GM18511 (cell line): ENCODE results near the gene DGKD.
"Not testable (repeated sequence)": the region's sequence is repeated elsewhere in the genome, so short reads cannot be mapped to it uniquely, and the experiment has no call there.

Experiments
- ATAC-seq: cut with Tn5 transposase; IDR thresholded peaks from one replicate; pipeline ENCODE4 v1.9.1; 2021; ENCODE audit warnings: mild to moderate bottlenecking, moderate library complexity; ENCODE audit not compliant: unreplicated experiment

Gene DGKD

DNA sequence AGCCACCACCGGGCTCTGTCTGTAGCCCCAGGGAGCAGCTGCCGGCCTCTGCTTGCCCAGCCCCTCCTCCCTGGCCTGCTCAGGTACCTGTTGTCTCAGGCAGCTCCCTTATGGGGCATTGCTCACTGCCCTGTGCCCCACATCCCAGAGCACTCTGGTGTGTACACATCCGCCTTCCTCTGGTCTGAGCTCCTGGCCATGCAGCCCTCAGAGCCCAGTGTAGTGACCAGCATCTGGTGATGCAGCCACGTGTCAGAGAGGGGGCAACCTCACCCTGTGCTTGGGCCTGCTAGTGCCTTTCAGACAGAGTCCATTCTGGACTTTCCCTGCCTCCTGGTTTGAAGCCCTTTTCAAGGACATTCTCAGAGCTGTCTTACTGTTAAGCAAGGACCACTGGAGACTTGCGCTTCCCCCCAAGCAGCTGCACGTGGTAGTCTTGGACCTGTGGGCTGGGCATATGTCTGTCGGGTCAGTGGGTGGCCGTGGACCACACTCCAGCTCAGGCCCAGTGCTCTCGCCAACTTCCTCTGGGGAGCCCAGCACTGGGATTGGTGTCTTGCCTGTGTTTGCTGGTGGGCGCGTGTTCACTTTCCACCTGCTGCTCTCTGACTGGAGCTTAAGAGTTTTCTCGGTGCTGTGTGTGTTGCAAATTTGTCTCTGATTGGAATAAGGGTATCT lies 30.7 kb downstream of the DGKD start:
- ATAC-seq: peak; percentile 15

- ATAC-seq: peak; percentile 80
Observed at GRCh38 chr2:233385489-233386044, 31.3 kb downstream of the DGKD start.

DNA sequence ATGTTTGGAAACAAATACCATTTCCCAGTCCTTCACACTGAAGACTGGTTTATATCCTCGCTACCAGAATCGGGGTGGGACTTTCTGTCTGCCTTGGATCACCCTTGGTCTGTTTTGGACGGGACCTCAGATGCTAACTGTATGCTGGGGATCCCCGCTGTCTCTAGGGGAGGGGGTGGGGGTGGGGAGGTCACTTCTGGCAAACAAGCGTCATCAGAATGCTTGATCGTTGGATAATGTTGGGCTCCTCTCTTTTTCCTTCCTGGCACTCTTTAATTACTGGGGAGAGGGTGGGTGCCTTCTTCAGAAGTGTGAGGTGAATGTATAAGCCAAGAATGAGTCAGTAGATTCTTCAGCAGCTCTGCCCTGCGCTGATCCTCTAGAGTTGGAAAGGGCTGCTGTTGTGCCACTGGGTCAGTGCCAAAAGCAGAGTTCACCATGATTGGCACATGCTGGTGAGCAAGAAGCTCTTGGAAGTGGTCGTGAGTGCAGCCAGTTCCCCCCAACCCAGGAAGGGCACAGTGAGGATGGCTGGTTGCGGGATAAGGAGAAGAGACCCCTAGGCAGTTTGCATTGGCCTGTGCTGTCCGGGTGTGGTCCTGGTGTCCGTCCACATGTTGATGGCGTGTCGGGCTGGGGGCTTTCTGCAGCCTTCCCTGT lies 32.2 kb downstream of the DGKD start:
- no peak for ATAC-seq

DNA sequence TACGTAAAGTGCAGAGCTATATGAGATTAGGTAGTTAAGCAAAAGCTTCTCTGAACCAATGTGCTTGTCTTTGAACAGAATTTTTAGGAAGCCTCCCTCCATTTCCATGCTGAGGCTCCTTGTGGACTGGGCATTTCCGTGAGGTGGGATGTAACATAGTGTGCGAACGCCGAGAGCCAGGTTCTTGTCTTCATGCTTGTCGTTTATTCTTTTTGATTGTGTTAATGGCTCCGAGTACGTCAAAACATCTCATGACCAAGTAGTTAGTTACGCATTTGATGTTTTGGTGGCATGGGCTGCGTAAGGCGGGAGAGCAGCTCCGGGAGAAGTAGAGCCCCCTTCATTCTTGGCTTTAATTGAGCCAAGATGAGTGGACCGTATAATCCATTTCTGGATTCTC lies 32.9 kb downstream of the DGKD start:
- no peak for ATAC-seq

DNA sequence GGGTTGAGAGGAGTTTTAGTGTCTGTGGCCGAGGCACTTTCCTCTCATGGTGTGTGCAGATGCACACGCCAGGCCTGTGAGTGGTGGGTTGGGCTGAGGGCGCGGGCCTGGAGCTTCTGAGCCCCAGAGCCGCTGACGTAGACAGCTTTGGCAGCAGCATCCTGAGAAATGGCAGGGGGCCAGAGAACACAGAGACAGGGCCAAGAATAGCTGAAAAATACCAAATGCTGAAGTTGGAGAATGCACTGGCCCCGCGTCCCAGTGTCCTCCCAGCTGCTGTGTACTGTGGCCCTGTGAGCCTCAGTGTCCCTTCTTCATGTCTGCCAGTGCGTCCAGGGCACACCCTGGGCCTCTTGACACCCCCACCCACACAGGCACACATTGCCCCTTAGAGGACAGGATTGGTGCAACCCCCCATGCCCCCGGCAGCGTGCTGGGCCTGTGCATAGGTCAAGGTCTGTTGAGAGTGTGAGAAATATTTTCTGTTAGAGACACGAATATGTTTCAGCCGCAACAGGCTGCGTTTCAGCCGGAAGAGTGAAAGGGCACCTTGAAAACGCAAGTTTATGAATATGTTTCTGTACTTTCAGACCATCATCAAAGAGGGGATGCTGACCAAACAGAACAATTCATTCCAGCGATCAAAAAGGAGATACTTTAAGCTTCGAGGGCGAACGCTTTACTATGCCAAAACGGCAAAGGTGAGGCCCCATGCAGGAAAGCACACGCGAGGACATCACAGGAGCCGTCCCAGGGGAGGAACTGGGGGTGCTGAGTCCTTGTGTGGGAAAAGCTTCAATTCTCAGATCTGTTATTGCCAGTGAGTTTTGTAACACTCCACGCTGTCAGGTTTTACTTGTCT lies 33.6 kb downstream of the DGKD start:
- no peak for ATAC-seq

DNA sequence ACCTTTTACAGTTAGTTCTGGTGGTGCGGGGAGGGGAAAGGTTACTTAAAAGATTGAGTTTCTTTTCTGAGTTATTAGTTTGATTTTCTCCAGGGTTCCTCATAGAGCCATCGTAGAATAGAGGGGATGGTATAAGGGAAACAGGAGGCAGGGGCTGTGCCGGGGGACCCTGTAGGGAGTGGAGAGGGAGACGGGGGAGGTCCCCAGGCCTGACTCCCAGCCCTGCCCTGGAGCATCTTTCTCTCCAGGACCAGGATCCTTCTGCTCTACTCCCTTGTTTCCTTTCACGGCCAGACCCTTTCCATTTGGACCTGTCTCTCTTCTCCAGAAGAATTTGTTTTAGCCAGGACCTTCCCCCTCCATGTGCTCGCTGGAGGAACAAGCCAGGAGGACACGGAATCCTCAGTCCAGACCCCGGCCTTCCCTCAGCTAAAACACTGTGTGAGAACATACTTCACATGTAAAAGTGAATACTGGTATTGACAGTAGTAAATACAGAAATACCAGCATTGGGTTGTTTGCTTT lies 35.4 kb downstream of the DGKD start:
- ATAC-seq: no peak

DNA sequence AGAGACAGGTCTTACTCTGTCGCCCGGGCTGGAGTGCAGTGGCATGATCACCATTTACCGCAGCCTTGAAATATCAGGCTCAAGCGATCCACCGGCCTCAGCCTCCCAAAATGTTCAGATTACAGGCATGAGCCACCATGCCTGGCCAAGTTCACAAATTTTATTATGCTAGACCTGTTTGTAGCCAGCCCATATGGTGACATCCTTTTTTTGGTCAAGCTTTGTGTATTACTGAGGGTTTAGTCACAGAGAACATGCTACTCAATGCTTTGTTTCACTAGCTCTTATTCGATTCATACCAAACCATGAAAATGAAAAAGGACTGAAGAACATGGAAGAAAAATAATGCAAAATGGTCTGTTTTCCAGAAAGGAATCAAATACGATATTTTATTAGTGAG lies 41.4 kb downstream of the DGKD start:
- no peak for ATAC-seq

GRCh38 chr2:233396726-233397665 lies 42.7 kb downstream of the DGKD start:
- ATAC-seq: not testable (repeated sequence)

GRCh38 chr2:233399306-233400225 lies 45.3 kb downstream of the DGKD start:
- ATAC-seq: no peak

GRCh38 chr2:233400341-233400740 lies 46.0 kb downstream of the DGKD start:
- ATAC-seq: no peak

- no peak for ATAC-seq
Observed at GRCh38 chr2:233400961-233401360, 46.7 kb downstream of the DGKD start.

DNA sequence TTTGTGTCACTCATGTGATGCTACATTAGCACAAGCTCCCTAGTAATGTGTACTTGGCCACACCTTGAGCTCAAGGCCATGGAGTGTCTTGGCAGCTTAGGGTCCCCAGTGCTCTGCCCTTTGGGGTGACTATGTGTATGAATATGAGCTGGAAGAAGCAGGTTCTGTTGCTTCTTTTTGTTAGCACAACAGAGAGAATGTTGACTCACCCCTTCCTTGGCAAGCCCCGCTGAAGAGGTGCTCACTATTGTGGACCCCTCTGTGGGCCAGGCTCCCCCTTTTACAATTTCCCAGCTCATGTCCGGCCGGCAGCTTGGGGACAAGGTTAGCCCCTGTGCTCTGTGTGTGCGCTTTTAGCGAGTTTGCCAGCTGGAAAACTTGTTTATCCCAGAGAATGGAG lies 48.1 kb downstream of the DGKD start:
- ATAC-seq: no peak

- ATAC-seq: no peak
Observed at GRCh38 chr2:233402789-233403188, 48.5 kb downstream of the DGKD start.

- peak; percentile 48 for ATAC-seq
Observed at GRCh38 chr2:233404222-233404621, 49.9 kb downstream of the DGKD start.

GRCh38 chr2:233406865-233407264 lies 52.6 kb downstream of the DGKD start:
- ATAC-seq: no peak

GRCh38 chr2:233407771-233408181 lies 53.5 kb downstream of the DGKD start:
- no peak for ATAC-seq

GRCh38 chr2:233408366-233409285 lies 54.3 kb downstream of the DGKD start:
- ATAC-seq: no peak
